MCF 10A (cell line): ENCODE measurements around the gene ADAMTS16. TPM values are rescaled to one million over a fixed set of nuclear protein-coding genes. Genes with fewer than 3 reads are reported as not detected.

Source experiments
- BruUV-seq: library from RNA; stranded (reverse); fragments of 400-500 nt; replicated peaks from 2 replicates; lab custom pipeline; 2021; lab: Mats Ljungman, UMichigan
- CTCF ChIA-PET: fragments of 300-600 bp; sonication (Branson Sonifier 250); formaldehyde crosslinking; extraction: SDS; loops from one replicate; lab custom pipeline; 2021; ENCODE audit warnings: antibody characterized with exemption, inconsistent platforms; lab: Yijun Ruan, JAX
- POLR2A ChIA-PET: fragments of 300-600, 350-650 bp; sonication (Branson Sonifier 250); formaldehyde crosslinking; extraction: SDS; loops from one replicate; lab custom pipeline; 2020; ENCODE audit warnings: antibody characterized with exemption, inconsistent platforms; lab: Yijun Ruan, JAX
- DNase-seq: peaks from one replicate; pipeline ENCODE4 v3.0.0-alpha.2; 2018; ENCODE audit not compliant: unreplicated experiment
- H3K27ac Mint-ChIP-seq: one replicate; pipeline ENCODE4 v1.8.0; 2022; ENCODE audit warnings: mild to moderate bottlenecking, low read depth, mixed read lengths; ENCODE audit not compliant: unreplicated experiment
- H3K27me3 Mint-ChIP-seq: one replicate; pipeline ENCODE4 v1.8.0; 2022; ENCODE audit warnings: mixed read lengths; ENCODE audit not compliant: insufficient read depth, unreplicated experiment
- H3K36me3 Mint-ChIP-seq: one replicate; pipeline ENCODE4 v1.8.0; 2022; ENCODE audit warnings: mild to moderate bottlenecking, moderate library complexity, mixed read lengths; ENCODE audit not compliant: insufficient read depth, unreplicated experiment
- H3K4me1 Mint-ChIP-seq: one replicate; pipeline ENCODE4 v1.8.0; 2022; ENCODE audit warnings: mixed read lengths; ENCODE audit not compliant: insufficient read depth, unreplicated experiment
- H3K4me3 Mint-ChIP-seq: one replicate; pipeline ENCODE4 v1.8.0; 2022; ENCODE audit warnings: mild to moderate bottlenecking, moderate library complexity, mixed read lengths; ENCODE audit not compliant: unreplicated experiment
- H3K9me3 Mint-ChIP-seq: one replicate; pipeline ENCODE4 v1.8.0; 2022; ENCODE audit warnings: mixed read lengths; ENCODE audit not compliant: unreplicated experiment
- intact Hi-C: fragments of 100-400 bp; cut with micrococcal nuclease; formaldehyde crosslinking; loops from 2 replicates; pipeline ENCODE4 v1.14.1; 2022
- total RNA-seq: library from RNA; stranded (reverse); gene quantifications from 2 replicates; pipeline ENCODE4 v1.2.3, GENCODE V29; 2022
- TF ChIP-seq, protein P1 (sequence below): fragments of 200-600 bp; IDR thresholded peaks from one replicate; pipeline ENCODE4 v1.8.0; 2022; ENCODE audit warnings: antibody characterized with exemption, mild to moderate bottlenecking; ENCODE audit not compliant: unreplicated experiment

The ADAMTS16 gene
- total RNA-seq, 1 experiment from 2014 or later, result not detected

DNA sequence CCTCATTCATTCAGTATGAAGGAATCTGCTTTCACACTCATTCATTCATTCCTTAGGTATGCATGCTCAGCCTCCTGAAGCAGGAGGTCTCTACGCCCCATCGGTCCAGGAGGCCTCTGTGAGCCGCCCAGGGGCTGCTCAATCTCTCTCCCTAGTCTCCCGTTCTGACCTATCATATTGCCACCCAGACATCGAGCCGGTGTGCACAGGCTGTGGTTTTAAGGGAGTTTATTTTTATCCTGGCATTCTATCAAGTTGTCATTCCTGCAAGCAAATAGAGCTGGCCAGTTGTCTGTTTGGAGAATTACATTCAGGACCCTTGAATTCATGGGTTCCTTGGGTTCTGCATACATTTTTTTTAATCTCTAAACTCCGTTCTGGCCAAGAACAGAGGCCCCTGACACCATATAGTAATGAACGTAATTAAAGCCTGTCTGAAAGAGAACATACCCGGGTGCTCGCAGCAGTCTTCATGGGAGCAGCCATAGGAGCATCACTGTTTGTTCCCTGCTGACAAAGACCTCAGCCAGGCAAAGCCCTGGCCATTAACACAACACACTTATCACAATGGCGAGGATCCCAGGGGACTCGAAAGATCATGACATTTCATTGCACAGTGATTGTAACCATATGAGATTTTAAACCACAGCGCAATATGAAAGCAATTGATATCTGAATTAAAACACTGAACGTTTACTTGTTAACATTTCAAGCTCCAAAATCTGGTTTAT lies 80.9 kb downstream of the ADAMTS16 start:
- no peaks in the 10 kb centered on the region for H3K36me3 Mint-ChIP-seq
- H3K4me3 Mint-ChIP-seq, result no peak overlapping the region
- ChIA-PET CTCF (interaction anchor here (0.6 kb wide), 1 partner anchor 1460 kb away, joined by 3 read pairs; no protein-coding TSS in a partner anchor), POLR2A (no interaction called here)
- no peaks in the 10 kb centered on the region for H3K9me3 Mint-ChIP-seq
- no peak overlapping the region for H3K27ac Mint-ChIP-seq
- intact Hi-C loops, result no loop called here
- TF ChIP-seq, protein P1, sequence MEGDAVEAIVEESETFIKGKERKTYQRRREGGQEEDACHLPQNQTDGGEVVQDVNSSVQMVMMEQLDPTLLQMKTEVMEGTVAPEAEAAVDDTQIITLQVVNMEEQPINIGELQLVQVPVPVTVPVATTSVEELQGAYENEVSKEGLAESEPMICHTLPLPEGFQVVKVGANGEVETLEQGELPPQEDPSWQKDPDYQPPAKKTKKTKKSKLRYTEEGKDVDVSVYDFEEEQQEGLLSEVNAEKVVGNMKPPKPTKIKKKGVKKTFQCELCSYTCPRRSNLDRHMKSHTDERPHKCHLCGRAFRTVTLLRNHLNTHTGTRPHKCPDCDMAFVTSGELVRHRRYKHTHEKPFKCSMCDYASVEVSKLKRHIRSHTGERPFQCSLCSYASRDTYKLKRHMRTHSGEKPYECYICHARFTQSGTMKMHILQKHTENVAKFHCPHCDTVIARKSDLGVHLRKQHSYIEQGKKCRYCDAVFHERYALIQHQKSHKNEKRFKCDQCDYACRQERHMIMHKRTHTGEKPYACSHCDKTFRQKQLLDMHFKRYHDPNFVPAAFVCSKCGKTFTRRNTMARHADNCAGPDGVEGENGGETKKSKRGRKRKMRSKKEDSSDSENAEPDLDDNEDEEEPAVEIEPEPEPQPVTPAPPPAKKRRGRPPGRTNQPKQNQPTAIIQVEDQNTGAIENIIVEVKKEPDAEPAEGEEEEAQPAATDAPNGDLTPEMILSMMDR, result no peak
- H3K27me3 Mint-ChIP-seq, result no peaks in the 10 kb centered on the region
- no peak for DNase-seq
- H3K4me1 Mint-ChIP-seq, result peaks cover 4% of the 10 kb centered on the region
- no TSS peak for BruUV-seq

DNA sequence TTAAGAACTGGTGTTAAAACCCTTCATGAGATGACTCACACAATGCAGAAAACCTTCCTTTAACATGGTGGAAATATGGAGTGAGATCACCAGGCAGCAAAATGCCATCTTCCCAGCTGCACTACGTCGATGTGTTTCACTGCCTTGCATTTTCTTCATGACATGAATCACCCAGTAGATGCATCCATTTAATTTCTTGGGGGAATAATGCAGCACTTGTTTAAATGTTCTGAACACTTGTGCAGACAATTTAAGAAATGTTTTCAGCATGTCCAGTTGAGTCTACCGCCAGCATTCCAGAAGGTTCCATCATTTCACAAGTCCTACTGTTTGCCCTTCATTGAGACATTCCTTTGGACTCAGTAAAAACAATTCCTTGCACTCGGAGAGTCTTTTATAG lies 81.6 kb downstream of the ADAMTS16 start:
- TF ChIP-seq, protein P1, result no peak
- BruUV-seq, result no TSS peak
- DNase-seq, result no peak
- Mint-ChIP-seq H3K4me3 (no peak overlapping the region), H3K27ac (no peak overlapping the region), H3K36me3 (no peaks in the 10 kb centered on the region), H3K27me3 (no peaks in the 10 kb centered on the region), H3K4me1 (peaks cover 4% of the 10 kb centered on the region), H3K9me3 (no peaks in the 10 kb centered on the region)
- ChIA-PET CTCF (no interaction called here), POLR2A (no interaction called here)
- intact Hi-C loops, result no loop called here

DNA sequence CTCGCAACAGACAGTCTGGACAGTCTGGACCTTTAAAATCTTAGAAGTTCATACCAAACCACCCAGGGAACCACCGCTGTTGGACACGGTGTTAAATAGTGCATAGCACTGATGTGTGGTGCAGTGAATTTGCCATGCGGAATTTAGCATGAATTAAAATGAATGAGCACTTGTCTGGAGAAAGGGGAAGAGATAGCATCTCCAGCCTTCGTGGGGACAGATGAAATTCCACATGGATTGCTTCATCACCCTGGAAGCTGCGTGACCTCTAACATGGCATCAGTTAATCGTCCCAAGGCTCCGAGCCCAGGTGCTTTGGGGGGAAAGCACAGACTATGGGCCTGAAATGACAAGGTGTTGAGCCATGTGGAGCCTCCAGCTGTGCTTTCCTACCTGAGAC lies 91.4 kb downstream of the ADAMTS16 start:
- Mint-ChIP-seq H3K27me3 (no peaks in the 10 kb centered on the region), H3K36me3 (no peaks in the 10 kb centered on the region), H3K4me1 (no peaks in the 10 kb centered on the region), H3K27ac (no peak overlapping the region), H3K9me3 (no peaks in the 10 kb centered on the region), H3K4me3 (no peak overlapping the region)
- no TSS peak for BruUV-seq
- TF ChIP-seq, protein P1, result no peak
- POLR2A ChIA-PET, result no interaction called here
- intact Hi-C loops, result no loop called here
- no peak for DNase-seq
- CTCF ChIA-PET, result no interaction called here

DNA sequence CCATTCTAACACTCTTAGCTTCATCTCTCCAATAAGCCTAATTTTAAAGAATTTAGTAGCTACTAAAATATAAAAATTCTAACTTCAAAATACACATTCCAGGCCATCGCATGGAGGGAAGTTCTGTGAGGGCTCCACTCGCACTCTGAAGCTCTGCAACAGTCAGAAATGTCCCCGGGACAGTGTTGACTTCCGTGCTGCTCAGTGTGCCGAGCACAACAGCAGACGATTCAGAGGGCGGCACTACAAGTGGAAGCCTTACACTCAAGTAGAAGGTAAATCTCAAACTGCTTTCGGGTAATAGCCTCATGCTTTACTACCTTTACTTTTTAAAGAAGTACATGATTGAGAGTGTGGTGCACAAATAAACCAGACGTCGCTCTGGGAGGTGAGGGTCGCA lies 94.8 kb downstream of the ADAMTS16 start:
- Mint-ChIP-seq H3K36me3 (no peaks in the 10 kb centered on the region), H3K4me1 (no peaks in the 10 kb centered on the region), H3K27me3 (peaks cover 11% of the 10 kb centered on the region), H3K9me3 (no peaks in the 10 kb centered on the region), H3K4me3 (no peak overlapping the region), H3K27ac (no peak overlapping the region)
- intact Hi-C loops, result no loop called here
- TF ChIP-seq, protein P1, result no peak
- no TSS peak for BruUV-seq
- no peak for DNase-seq
- POLR2A ChIA-PET, result no interaction called here
- CTCF ChIA-PET, result interaction anchor here (1.0 kb wide), 1 partner anchor 105 kb away, joined by 3 read pairs; no protein-coding TSS in a partner anchor
